Measurements from ENCODE around the gene MEGF10.
A peak's percentile ranks its signal among the peaks of the same experiment; 100 is the strongest.
"Not testable (repeated sequence)": the region's sequence is repeated elsewhere in the genome, so short reads cannot be mapped to it uniquely, and the experiment has no call there.

Gene MEGF10

GRCh38 chr5:127296894-127297293 lies 6.3 kb downstream of the MEGF10 start:
- not testable (repeated sequence) for H3K4me3 ChIP-seq (ENCODE audit: low read length); DNase-seq (ENCODE audit: low read depth, low spot score)

- no peak for DNase-seq (ENCODE audit: low read depth, low spot score)
- no peak overlapping the region for H3K4me3 ChIP-seq (ENCODE audit: low read length)
Measured at GRCh38 chr5:127297348-127298035, 6.9 kb downstream of the MEGF10 start.

GRCh38 chr5:127298036-127298429 lies 7.4 kb downstream of the MEGF10 start:
- H3K4me3 ChIP-seq (ENCODE audit: low read length) = no peak overlapping the region
- no peak for DNase-seq (ENCODE audit: low read depth, low spot score)

- no peak overlapping the region for H3K4me3 ChIP-seq (ENCODE audit: low read length)
- no peak for DNase-seq (ENCODE audit: low read depth, low spot score)
Measured at GRCh38 chr5:127298656-127299055, 8.1 kb downstream of the MEGF10 start.

GRCh38 chr5:127299678-127300077 lies 9.1 kb downstream of the MEGF10 start:
- H3K4me3 ChIP-seq (ENCODE audit: low read length) = no peak overlapping the region
- no peak for DNase-seq (ENCODE audit: low read depth, low spot score)

- no peak overlapping the region for H3K4me3 ChIP-seq (ENCODE audit: low read length)
- no peak for DNase-seq (ENCODE audit: low read depth, low spot score)
Measured at GRCh38 chr5:127302509-127302908, 11.9 kb downstream of the MEGF10 start.

- no peak for DNase-seq (ENCODE audit: low read depth, low spot score)
- no peak overlapping the region for H3K4me3 ChIP-seq (ENCODE audit: low read length)
Measured at GRCh38 chr5:127303404-127303803, 12.8 kb downstream of the MEGF10 start.

- H3K4me3 ChIP-seq (ENCODE audit: low read length) = no peak overlapping the region
- DNase-seq (ENCODE audit: low read depth, low spot score) = no peak
Measured at GRCh38 chr5:127305493-127305892, 14.9 kb downstream of the MEGF10 start.

- no peak for DNase-seq (ENCODE audit: low read depth, low spot score)
- no peak overlapping the region for H3K4me3 ChIP-seq (ENCODE audit: low read length)
Measured at GRCh38 chr5:127306036-127306435, 15.4 kb downstream of the MEGF10 start.

GRCh38 chr5:127306647-127307046 lies 16.1 kb downstream of the MEGF10 start:
- no peak for DNase-seq (ENCODE audit: low read depth, low spot score)
- no peak overlapping the region for H3K4me3 ChIP-seq (ENCODE audit: low read length)

GRCh38 chr5:127307868-127308267 lies 17.3 kb downstream of the MEGF10 start:
- no peak overlapping the region for H3K4me3 ChIP-seq (ENCODE audit: low read length)
- no peak for DNase-seq (ENCODE audit: low read depth, low spot score)

GRCh38 chr5:127308325-127308724 lies 17.7 kb downstream of the MEGF10 start:
- not testable (repeated sequence) for H3K4me3 ChIP-seq (ENCODE audit: low read length); DNase-seq (ENCODE audit: low read depth, low spot score)

- no peak for DNase-seq (ENCODE audit: low read depth, low spot score)
- no peak overlapping the region for H3K4me3 ChIP-seq (ENCODE audit: low read length)
Measured at GRCh38 chr5:127308945-127309344, 18.3 kb downstream of the MEGF10 start.

- DNase-seq (ENCODE audit: low read depth, low spot score) = no peak
- no peak overlapping the region for H3K4me3 ChIP-seq (ENCODE audit: low read length)
Measured at GRCh38 chr5:127311349-127311748, 20.8 kb downstream of the MEGF10 start.

GRCh38 chr5:127311781-127312525 lies 21.4 kb downstream of the MEGF10 start:
- DNase-seq (ENCODE audit: low read depth, low spot score) = no peak
- H3K4me3 ChIP-seq (ENCODE audit: low read length) = no peak overlapping the region

- H3K4me3 ChIP-seq (ENCODE audit: low read length) = no peak overlapping the region
- DNase-seq (ENCODE audit: low read depth, low spot score) = no peak
Measured at GRCh38 chr5:127313379-127313778, 22.8 kb downstream of the MEGF10 start.

GRCh38 chr5:127313847-127314473 lies 23.4 kb downstream of the MEGF10 start:
- DNase-seq (ENCODE audit: low read depth, low spot score) = peak; percentile 36
- no peak overlapping the region for H3K4me3 ChIP-seq (ENCODE audit: low read length)

- DNase-seq (ENCODE audit: low read depth, low spot score) = no peak
- no peak overlapping the region for H3K4me3 ChIP-seq (ENCODE audit: low read length)
Measured at GRCh38 chr5:127316011-127316410, 25.4 kb downstream of the MEGF10 start.

GRCh38 chr5:127317385-127317784 lies 26.8 kb downstream of the MEGF10 start:
- not testable (repeated sequence) for DNase-seq (ENCODE audit: low read depth, low spot score); H3K4me3 ChIP-seq (ENCODE audit: low read length)
